NCI-H460 (cell line): ENCODE data around the gene GPC1. TPM values are rescaled to one million over a fixed set of nuclear protein-coding genes. Genes with fewer than 3 reads are reported as not detected.

Experiments
- DNase-seq: peaks from one replicate; pipeline ENCODE4 v3.0.0-alpha.2; 2016; ENCODE audit warnings: low read depth; ENCODE audit errors: extremely low read depth
- total RNA-seq: library from RNA; depleted of rRNA; stranded (reverse); fragments of >200 nt; shearing (Covaris generic); gene quantifications from 2 replicates; pipeline ENCODE4 v1.2.3, GENCODE V29; 2014

The GPC1 gene
- total RNA-seq, 1 experiment from 2014 or later: 80.8 TPM

DNA sequence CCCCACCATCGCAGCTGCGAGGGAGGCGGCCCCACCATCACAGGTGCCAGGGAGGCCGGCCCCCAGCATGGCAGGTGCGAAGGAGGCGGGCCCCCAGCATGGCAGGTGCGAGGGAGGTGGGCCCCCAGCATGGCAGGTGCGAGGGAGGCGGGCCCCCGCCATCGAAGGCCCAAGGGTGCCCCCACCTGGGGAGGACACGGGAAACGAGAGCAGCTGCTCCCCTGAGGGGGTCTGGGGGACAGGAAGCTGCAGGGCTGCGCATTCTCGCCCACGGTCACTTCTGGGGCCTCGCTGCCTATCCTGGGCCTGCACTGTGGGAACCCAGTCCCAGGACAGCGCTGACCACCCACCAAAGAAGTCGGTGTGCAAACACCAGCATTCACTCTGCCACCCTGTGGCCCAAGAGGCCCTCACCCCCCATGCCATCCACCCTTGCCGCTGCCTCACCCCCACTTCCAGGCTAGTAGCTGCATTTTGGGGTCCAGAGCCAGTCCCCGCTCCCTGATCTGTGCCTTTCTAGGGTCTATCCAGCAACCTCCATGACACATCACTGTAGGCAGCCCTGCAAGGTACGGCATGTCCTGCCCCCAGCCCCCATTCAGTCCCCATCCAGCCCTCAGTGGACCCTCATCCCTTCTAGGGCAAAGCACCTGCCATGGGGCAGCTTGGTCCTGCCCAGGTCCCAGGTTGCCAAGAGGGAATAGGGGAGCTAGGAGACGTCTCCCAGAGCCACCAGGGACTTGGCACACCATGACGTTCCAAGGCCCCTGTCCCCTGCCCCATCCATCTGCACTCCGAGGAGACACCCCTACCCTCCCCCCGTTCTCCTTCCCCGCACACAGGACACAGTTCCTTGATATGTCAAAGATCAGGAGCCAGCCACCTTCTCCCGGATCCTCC is 24.0 kb upstream of the GPC1 start:
- no peak for DNase-seq

DNA sequence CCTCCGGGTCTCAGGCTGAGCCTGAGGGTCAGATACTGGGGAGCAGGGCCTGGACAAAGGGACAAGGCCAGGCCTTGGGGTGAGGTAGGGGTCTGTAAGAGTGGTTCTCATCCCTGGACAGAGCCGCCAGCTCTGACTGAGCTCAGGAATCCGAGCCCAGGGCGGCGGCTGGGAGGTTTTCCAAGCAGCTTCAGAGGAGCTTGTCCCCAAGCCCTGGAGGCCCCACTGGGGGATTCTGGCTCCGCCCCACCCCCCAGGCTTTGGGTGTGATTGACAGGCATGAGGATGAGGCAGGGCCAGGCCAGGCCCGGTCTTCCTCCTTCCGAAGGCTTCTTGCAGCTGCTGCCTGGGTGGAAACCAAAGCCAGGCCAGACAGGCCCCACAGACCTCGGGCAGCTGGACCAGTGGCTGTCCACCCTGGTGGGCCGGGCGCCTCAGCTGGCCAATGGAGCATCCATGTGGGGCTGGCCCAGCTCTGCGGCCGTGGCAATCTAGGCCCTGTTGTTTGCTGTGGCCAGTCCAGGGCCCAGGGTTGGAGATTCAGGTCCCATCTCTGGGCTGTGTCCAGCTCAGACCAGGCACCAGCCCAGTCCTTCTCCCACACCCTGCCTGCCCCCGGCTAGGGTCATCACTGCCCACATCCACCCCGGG is 23.1 kb upstream of the GPC1 start:
- no peak for DNase-seq

DNA sequence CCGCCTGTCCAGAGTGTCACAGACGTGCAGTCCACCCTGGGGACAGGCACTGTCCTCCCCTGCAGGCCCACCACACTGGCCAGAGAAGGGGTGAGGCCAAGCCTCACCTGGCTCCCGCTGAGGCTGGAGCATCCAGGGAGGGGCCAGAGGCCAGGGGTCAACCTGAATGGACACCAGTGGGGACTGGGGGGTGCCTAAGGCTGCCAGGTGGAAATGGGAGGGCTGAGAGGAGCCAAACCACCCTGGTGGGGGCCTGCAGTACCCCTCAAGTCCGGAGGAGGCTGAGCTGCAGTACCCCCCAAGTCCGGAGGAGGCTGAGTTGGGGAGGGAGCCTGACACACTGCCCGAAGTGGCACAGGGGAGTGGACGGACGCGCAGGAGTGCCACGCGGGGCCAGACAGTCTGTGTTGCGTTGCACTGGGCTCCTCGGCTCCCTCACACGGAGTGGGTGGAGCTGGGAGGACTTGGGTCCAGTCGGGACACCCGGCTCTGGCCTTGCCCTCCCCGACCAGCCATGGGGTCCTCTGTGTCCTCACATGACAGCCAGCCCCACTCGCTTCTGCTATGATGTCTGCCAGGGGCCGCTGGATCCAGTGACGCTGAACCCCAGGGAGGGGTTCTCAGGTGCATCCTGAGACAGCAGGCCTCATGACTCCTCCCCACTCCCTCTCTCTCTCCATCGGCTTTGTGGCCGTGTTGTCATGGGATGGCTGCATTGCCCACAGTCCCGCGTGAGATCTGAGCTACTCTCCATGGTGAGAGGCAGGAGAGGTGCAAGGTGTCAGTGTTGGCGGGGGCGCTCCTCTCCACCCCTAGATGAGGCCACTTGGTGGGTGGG is 22.3 kb upstream of the GPC1 start:
- no peak for DNase-seq

- no peak for DNase-seq
Measured at GRCh38 chr2:240413813-240414429, 21.5 kb upstream of the GPC1 start.

- DNase-seq: no peak
Measured at GRCh38 chr2:240416821-240417220, 18.6 kb upstream of the GPC1 start.

GRCh38 chr2:240418311-240418710 is 17.2 kb upstream of the GPC1 start:
- DNase-seq: no peak

- no peak for DNase-seq
Measured at GRCh38 chr2:240419271-240419670, 16.2 kb upstream of the GPC1 start.

DNA sequence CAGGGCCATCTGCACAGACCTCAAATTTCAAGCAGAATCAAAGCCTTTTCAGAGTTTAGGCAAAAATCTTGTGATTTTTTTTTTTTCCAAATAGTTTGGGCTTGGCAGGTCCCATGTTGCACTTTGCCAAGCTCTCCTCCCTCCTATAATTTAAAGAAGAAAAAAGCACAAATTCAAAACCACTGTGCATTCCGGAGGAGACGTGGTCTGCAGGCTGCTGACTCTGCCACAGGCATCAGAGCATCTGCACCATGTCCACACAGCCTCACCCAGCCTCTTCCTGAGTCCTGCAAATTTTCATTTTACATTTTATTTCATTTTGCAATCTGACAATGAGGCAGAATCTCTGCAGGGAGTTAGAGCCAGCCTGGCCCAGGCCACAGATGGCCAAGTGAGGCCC is 15.7 kb upstream of the GPC1 start:
- no peak for DNase-seq

DNA sequence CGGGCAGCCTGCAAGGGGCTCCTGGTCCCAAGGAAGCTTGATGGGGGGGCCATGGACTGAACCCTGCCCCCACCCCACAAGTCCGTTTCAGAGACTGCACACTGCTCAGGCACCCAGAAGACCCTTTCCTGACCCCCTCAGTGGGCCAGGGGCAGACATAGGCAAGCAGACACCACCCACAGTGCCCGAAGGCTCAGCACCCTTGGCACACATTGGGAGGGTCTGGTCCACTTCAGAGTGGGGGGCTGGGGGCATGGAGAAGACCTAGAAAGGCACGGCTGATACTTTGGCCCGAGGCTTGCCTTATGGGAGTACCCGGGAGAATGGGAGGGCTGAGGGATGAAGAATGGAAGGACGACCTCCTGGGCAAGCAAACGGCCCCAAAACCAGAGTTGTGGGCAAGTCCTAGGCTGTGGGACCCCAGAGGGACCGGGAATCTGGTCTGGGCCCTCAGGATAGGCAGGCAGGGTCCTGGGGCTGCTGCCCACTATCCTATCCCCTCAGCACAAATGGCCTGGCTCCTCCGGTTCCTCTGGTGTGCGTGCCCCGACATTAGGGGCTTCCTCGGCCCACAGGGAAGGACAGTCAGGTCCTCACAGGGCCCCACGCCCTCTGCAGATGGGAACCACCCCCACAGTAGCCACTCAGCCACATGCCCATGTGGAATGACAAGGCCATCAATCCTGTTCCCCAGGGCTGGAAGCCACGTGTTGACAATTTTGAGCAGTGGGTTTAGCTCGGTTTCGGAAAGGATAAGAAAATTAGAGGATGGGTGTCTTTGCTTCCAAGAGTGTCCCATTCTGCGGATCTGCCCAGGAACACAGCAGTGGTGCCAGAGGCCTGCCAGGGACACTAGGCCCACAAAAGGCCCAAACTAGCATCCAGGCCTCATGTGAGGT is 15.0 kb upstream of the GPC1 start:
- no peak for DNase-seq

DNA sequence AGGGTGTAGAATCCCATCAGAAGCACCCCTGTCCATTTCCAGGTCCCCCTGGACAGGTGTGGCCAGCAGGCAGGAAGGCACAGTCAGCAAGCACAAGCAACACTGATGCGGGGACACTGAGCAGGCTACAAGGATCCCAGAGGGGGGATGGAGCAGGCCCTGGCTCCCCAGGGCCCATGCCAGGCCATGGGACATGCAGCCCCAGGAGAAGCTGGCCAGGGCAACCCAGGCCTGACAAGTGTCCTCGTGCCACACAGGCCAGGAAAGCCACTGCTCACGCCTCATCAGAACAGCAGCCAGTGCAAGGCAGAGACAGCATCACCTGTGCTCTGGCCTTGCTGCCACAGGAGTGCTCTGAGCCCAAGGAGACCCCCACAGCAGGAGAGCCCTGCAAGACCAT is 14.1 kb upstream of the GPC1 start:
- DNase-seq: no peak

GRCh38 chr2:240422658-240423329 is 12.7 kb upstream of the GPC1 start:
- no peak for DNase-seq

DNA sequence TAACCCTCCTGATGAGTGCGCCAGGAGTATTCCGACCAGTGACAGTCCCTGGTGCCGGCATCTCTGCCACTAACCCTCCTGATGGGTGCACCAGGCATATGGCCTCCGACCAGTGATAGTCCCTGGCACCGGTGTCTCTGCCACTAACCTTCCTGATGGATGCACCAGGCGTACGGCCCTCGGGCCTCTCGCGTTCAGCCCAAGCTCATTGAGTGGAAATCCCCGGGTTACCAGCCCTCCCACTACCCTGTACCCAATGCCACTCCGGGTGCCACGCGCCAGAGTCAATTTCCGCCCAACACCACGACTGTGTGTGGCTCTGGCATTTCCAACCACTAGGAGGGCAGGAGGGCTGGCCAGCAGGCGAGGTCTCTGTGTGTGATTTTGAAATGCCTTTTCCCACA is 11.7 kb upstream of the GPC1 start:
- DNase-seq: no peak

- no peak for DNase-seq
Measured at GRCh38 chr2:240424341-240425235, 10.9 kb upstream of the GPC1 start.

- DNase-seq: no peak
Measured at GRCh38 chr2:240425236-240425615, 10.2 kb upstream of the GPC1 start.

GRCh38 chr2:240425697-240426096 is 9.8 kb upstream of the GPC1 start:
- no peak for DNase-seq

GRCh38 chr2:240426845-240427721 is 8.4 kb upstream of the GPC1 start:
- no peak for DNase-seq

GRCh38 chr2:240427729-240428128 is 7.7 kb upstream of the GPC1 start:
- DNase-seq: no peak
